A204.1 (cell line): ENCODE measurements around the gene CHRNA4.

Experiments used
- FAIRE-seq: peaks from 2 replicates; lab custom pipeline; 2012; peaks lifted over from hg19 to GRCh38; lab: Jason Lieb, UNC

The CHRNA4 gene

DNA sequence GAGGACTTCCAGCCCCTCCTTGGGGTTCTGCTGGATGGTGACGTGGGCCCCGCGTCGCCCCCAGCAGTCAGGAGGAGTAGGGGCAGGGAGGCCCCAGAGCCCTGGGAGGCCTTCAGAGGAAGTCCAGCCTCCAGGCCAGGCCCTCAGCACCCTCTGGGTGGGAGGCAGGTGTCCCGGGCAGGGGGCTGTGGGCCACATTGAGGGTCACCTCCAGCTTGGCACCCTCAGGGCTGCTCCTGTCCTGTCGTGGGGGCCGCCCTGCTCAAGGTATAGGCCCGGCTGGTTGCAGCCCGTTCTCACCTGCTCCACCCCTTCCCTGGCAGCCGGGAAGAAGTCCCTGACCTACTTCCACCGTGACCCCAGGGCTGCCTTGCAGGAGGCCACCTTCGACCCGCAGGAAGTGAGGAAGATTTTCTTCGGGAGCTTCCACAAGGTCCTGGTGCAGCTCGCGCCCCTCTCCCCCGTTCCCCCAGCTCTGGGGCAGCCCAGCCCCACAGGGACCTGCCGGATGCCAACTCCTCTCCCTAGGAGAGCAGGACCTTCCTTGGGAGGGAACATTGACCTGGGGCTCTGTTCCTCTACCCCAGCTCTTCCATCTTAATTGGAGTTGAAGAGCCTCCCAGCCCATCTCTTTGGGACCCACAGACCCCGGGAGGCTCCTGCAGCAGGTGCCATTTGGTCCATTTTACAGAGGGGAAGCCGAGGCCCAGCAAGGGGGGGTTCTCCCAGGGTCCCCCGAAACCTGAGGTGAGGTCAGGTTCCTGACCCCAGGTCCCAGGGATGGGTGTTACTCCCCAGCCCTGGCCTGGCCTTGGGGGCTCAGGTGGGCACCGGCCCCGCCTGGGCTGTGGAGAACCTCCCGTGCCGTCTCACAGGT, 41.7 kb downstream of the CHRNA4 start:
- FAIRE-seq = no peak

DNA sequence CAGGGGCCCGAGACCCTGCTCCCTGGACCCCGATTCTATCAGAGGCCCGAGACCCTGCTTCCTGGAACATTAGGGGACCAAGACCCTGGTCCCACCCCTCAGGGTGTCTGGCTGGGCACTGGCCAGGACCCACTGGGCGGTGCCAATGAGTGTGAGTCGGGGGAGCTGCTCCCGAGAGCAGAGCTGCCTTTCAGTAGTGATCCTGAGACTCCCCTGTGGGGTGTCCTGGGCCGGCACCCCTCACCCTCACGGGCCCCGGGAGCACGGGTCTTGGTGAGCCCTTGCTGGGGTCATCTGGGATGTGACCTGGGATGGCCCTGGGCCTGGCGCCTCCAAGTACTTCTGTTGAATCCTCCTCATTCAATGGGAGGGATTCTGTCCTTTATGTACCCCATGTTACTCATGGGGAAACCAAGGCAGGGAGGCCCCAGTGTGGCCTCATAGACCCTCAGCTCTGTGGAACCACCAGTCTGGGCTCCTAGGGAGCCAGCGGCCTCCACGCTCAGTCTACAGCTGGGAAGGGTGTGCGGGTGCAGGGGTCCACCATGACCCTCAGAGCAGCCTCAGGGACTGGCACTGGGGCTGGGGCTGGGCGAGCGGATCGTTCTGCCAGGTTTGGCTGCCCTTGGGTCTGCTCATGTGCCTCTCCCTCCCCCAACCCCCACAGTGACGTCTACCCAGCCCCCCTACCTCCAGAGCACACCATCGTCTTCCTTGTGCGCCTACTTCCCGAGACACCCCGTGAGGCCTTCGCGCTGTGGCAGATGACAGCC, 42.6 kb downstream of the CHRNA4 start:
- no peak for FAIRE-seq

DNA sequence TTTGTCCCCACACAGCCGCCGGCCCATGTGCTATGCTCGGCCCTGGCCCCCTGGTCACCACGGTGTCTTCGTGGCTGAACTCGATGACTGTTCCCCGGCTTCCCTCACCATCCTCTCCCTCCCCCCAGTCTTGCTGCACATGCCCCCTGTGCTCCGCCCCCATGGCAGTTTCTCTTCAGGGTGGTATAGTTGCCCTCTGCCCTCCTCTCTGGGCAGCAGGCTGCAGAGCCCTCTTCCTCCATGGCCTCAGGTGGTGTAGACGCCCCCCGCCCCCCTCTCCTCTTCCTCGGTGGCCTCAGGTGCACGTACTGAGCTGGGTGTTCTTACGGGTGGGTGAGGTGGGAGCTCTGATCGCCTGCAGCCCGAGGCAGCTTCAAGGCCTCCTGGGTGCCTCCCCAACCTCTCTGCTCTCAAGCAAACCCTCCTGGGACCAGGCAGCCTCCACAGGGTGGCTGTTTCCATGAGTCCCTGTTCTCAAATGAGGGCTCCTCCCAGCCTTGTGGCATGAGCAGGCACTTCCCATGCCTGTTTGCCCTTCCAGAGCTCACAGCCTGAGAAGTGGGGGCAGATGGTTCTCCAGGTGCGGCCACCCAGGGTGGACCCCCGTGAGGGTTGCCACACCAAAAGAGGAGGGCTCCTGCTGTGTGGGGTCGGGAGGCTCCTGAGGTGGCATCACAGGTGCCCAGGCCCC, 43.4 kb downstream of the CHRNA4 start:
- FAIRE-seq = no peak

DNA sequence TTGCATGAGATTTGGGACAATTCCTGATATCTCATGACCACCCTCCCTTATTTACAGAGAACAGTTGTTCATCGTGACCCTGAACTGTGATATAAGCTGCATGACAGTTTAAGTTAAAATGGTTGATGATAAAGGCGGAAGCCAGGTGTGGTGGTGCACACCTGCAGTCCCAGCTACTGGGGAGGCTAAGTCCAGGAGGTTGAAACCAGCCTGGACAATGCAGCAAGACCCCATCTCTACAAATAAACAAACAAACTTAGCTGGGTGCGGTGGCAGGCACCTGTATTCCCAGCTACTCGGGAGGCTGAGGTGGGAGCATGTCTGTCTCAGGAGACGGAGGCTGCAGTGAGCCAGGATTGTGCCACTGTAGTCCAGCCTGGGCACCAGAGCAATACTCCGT, 44.1 kb downstream of the CHRNA4 start:
- FAIRE-seq = no peak

DNA sequence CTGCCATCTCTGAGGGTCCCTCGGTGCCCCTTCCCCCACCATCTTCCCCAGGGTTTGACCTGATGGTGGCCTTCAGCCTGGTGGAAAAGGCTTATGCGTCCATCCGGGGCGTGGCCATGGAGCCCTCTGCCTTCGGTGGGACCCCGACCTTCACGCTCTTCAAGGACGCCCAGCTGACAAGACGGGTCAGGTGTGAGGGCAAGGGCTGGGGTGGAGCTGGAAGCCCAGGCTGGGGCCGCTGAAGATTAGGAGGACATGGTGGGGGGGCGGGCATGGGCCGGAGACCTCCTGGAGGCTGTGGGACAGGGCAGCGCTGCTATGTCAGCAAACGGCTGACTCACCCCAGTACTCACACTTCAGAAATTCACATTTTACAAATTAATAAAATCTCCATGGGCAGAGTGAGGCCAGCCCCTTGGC, 44.6 kb downstream of the CHRNA4 start:
- no peak for FAIRE-seq

DNA sequence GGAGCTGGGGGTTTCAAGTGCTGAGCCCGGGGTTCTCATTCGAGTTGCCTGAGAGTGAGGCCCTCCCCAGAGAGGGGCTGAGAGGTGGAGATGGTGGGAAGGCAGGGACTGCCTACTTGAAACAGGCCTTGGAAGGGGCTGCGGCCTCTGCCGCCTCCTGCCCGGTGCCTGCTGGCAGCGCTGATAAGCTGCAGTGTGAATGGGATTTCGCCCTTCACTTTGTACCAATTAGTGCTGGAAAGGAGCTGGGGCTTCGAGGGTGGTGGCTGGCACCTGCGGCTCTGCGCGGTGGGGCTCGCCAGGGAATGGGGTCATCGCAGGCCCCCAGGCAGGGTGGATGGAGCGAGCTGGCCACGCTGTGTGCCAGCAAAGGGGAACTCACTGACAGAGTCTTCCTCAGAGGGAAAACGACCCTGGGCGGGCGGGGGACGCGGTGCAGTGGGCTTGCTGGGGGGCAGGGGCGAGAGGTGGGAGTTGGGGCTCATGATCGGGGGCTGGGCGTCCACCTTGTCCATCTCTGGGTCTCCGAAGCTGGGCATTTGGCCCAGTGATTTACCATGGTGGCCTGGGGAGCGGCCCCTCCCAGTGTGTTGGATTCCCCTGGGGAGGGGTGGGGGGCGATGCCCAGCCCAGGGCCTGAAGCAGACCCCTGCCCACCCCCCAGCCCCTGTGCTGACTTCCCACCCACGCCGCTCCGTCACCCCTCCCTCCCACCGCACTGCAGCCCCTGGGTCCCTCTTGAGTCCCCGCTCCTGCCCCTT, 45.2 kb downstream of the CHRNA4 start:
- no peak for FAIRE-seq

DNA sequence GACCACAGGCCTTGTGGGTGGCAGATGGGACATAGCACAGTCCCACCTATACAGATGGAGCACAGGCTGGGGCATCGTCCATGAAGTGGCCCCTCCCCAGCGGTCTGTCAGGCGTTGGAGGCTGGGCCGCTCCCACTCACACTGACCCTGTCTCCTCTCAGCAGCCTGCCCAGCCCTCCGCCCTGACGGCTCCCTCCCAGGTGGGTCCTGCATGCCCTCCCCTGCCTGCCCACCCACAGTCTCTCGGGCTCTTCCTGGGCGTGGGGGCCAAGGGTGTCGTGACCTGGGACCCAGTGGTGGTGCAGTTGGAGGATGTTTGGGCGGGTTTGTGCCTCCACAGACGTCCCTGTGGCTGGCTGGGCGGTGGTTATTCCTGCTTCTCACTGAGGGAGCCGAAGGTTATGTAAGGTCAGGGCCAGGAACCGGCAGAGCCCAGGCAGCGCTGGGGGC, 45.9 kb downstream of the CHRNA4 start:
- no peak for FAIRE-seq

DNA sequence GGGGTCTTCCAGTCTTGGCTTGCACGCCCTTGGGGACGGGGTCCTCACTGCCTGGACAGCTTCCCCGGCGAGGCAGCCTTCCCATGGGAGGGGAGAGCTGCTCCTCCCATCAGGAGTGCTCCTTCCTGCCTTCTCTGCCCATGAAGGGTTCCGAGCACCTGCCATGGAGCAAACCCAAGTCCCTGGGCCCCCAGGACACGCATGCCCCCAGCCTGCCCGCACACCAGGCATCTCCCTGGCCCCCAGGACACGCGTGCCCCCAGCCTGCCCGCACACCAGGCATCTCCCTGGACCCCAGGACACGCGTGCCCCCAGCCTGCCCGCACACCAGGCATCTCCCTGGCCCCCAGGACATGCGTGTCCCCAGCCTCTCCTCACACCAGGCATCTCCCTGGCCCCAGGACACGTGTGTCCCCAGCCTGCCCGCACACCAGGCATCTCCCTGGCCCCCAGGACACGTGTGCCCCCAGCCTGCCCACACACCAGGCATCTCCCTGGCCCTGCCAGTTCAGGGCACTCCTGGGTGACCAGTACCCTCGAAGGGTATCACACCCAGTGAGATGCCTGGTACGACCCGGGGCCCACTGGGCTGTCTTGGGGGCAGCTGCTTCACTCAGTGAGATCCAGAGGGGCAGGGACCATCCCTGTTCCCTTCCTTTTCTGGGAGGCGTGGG, 46.4 kb downstream of the CHRNA4 start:
- no peak for FAIRE-seq

DNA sequence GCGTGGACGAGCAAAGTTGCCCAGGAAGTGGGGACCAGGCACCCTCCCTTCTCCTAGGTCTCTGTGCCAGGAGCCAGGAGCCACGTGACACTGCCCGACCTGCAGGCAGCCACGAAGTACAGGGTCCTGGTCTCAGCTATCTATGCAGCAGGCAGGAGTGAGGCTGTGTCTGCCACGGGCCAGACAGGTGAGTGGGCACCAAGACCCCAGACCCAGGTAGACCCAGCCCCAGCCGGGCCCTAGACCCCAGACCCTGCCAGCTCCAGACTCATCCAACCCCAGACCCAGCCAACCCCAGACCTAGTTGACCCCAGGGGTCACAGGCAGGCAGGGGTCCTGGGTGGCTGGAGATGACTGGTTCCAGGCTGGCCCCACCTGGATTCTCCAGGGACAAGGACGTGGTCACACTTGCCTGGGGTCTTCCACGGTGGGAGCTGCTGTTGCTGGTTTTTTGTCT, 47.1 kb downstream of the CHRNA4 start:
- no peak for FAIRE-seq

DNA sequence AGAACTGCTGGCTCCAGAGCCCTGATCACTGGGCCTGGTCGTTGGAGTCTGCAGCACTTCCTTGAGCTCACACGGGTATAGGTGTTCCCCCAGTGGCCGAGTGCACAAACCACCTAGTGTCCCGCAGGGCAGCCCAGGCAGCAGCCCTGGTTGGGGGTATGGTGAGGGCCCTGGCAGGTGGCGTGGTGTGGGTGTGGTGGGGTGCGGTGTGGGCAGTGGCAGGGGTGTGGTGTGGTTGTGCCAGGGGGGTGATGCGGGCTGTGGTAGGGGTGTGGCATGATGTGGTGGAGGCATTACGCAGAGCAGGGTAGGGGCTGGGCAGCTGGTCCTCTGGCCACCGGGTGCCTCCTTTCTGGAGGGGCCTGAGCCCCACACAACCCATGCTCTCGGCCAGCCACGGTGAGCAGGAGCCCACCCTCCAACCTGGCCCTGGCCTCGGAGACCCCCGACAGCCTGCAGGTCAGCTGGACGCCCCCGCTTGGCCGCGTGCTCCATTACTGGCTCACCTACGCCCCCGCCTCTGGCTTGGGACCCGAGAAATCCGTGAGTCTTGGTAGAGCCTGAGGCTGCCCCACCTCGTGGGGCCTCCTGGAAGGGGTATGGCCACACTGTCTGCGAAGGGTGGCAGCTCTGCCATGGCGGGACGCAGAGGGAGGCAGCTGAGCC, 47.7 kb downstream of the CHRNA4 start:
- FAIRE-seq = no peak

DNA sequence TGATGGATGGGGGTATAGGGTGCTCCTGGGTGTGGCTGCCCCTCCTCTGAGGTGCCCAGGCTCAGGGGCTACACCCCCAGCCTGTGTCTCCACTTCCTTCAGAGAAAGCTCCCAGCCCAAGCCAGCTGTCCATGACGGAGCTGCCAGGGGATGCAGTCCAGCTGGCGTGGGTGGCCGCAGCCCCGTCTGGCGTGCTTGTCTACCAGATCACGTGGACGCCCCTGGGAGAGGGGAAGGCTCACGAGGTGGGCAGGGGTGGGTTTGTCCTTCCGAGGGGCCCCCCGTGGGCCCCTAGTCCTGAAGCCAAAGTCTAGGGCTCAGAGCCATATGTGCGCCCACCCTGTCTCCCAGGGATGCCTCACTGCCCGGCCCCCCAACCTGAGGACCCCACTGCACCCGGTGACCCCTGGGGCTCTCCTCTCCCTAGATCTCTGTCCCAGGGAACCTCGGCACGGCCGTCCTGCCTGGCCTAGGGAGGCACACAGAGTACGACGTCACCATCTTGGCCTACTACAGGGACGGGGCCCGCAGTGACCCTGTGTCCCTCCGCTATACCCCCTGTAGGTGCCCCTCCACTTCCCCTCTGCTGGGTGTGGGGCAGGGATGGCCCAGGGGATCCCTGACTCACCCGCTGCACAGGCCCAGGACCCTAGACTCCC, 48.3 kb downstream of the CHRNA4 start:
- no peak for FAIRE-seq

DNA sequence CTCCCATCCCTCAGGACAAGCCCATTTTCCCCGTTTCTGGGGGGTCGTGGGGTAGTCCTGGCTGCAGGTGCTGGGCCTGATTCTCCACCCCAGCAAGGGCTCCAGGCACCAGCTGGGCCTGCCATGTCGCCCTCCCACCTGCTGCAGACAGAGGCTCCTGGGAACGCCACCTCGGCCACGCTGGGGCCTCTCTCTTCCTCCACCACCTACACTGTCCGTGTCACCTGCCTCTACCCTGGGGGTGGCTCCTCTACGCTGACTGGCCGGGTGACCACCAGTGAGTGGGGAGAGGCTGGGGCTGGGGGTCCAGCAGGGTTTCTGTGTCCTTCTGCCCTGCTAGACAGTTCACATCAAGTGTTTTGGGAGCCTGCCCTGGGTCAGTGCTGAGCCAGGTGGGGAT, 48.9 kb downstream of the CHRNA4 start:
- FAIRE-seq = no peak

DNA sequence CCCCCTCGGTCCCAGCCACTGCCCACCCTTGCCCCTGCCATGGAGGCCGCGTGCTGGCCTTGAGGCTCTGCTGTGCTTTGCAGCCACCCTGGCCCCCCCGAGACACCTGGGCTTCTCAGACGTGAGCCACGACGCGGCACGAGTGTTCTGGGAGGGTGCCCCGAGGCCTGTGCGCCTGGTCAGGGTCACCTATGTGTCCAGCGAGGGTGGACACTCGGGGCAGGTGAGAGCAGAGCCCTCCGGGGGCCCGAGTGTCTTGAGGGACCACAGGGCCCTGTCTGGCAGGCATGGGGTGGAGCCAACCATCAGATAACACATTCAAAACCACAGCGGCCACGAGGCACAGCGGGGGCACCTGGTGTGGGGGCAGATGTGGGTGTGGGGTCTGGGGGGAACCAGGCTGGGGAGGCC, 49.3 kb downstream of the CHRNA4 start:
- no peak for FAIRE-seq

DNA sequence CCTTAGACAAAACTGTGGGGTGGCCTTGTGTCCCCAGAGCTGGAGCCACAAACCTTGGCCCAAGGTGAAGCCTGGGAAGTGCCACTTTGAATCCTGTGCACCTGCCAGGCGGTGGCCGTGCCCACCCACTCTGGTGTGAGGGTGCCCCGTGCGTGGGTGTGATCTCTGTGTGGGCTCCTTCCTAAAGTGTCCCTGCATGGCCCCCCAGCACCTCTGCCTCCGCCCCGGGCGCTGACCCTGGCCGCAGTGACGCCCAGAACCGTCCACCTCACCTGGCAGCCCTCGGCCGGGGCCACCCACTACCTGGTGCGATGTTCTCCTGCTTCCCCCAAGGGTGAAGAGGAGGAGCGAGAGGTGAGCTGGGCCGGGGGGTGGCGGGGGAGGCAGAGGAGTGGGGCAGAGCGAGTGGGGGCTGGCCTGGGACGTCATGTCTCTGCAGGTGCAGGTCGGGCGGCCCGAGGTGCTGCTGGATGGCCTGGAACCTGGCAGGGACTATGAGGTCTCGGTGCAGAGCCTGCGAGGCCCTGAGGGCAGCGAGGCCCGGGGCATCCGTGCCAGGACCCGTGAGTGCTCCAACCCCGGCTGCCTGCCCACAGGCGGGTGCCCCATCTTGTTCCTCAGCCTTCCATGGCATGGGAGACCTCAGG, 49.8 kb downstream of the CHRNA4 start:
- FAIRE-seq = no peak

DNA sequence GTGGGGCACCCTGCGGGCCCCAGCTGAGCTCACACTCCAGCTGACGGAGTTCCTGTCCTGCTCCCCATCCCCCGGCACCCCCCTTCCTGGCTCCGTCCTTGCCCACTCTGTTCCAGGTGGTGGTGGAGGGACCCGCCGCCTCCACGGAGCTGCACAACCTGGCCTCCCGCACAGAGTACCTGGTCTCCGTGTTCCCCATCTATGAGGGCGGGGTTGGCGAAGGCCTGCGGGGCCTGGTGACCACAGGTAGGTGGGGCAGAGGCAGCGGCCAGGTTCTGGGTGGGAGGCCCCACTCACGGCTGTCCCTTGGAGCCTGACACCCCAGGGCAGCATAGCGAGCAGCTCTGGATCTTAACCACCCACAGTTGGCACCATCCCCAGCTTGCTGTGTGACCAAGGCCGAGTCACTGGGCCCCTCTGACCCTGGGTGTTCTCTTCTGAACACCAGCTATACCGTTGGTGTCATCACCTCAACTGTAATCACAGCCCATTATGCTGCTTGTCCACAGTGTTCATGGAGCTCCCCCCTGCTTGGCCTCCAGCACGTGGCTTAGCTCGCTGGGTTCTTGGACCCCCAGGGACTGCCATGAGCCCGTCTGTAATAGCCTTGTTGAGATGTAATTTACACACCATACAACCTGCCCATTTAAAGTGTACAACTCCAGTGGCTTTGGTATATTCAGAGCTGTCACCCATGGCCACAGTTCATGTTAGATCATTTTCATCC, 50.7 kb downstream of the CHRNA4 start:
- FAIRE-seq = no peak

DNA sequence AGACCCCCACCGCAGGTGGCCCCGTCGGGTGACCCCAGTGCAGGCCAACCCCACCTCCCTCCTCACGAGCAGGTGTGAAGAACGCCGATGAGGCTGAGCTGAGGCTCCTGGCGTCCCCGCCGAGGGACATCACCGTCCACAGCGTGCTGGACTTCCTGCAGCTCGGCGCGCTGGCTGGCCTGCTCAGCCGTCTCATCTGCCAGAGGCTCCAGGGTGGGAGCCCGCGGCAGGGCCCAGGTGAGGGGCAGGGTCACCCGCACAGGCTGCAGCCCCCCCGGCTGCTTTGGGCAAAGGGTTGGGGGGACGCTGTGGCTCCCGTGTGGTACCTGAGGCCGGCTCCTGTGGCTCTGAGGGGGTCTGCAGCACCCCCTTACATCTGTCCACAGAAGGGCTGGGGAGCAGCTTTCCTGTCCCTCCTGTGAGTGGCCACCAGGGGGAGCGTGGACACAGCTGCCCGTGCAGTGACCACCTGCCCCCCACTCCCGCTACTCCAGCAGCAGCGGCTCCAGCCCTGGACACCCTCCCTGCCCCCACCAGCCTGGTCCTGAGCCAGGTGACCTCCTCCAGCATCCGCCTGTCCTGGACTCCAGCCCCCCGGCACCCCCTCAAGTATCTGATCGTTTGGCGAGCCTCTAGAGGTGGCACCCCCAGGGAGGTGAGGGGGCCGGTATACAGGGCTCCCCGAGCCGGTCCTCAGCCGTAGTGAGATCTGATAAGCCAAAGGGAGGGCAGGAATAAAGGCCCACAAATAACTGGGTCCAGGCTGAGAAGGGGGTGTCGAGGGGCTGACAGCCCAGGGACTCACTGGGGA, 51.7 kb downstream of the CHRNA4 start:
- no peak for FAIRE-seq

DNA sequence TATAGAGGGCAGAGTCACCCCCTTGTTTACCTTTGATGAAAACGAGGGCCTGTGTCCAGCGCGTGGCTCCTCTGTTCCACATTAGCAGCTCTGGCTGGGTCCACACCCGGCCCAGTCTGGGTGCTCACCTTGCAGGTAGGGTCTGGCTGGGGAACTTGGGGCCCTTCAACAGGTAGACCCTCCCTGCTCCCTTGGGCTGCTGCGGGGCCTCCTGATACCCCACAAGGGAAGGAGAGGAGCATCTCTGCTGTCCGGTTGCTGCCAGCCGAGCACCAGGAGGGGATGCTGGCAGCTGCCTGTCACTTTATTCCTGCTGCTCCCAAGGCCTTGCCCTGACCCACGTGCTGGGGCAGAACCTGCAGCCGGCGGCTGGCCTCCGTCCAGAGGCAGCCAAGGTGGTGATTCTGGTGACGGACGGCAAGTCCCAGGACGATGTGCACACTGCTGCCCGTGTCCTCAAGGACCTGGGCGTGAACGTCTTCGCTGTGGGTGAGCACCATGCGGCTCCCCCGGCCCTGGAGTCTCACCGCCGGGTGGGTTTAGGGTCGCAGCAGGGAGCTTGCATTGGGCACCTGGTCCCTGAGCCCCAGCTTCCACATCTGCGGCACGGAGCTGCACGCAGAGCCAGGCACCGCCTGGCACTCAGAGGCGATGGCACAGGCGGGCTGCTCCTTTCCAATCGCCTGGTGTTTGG, 52.8 kb downstream of the CHRNA4 start:
- no peak for FAIRE-seq
